DND-41 (cell line): ENCODE results near the gene GALM.
"Not testable (repeated sequence)": the region's sequence is repeated elsewhere in the genome, so short reads cannot be mapped to it uniquely, and the experiment has no call there.

Source experiments
- ATAC-seq: fragments of 200-7000 bp; cut with Tn5 transposase; 3 replicates; pipeline ENCODE4 v1.9.1; 2021; ENCODE audit warnings: low read depth; ENCODE audit not compliant: insufficient read depth
- DNase-seq: peaks from one replicate; pipeline ENCODE4 v3.0.0-alpha.2; 2020
- H2AFZ ChIP-seq: 2 replicates; pipeline ENCODE4 v1.6.0; 2012; ENCODE audit warnings: low read depth, low read length
- H3K27ac ChIP-seq: 2 replicates; pipeline ENCODE4 v1.5.1; 2012; ENCODE audit warnings: low read length, inconsistent platforms
- H3K27me3 ChIP-seq: fragments of 200-600 bp; sonication (generic); 2 replicates; pipeline ENCODE4 v1.6.0; 2012; ENCODE audit warnings: low read length, mild to moderate bottlenecking, inconsistent platforms; ENCODE audit not compliant: insufficient read depth, poor library complexity
- H3K36me3 ChIP-seq: 2 replicates; pipeline ENCODE4 v1.5.1; 2012; ENCODE audit warnings: low read length, inconsistent platforms; ENCODE audit not compliant: insufficient read depth
- H3K4me1 ChIP-seq: 2 replicates; pipeline ENCODE4 v1.5.1; 2012; ENCODE audit warnings: mild to moderate bottlenecking, low read length; ENCODE audit not compliant: insufficient read depth
- H3K4me2 ChIP-seq: 2 replicates; pipeline ENCODE4 v1.6.0; 2012; ENCODE audit warnings: mild to moderate bottlenecking, moderate library complexity, low read length, inconsistent platforms; ENCODE audit not compliant: insufficient read depth
- H3K4me3 ChIP-seq, 2 experiments: fragments of 200-600 bp in 1 of 2; shearing (Covaris generic) in 1 of 2; 2 replicates each; pipeline ENCODE4 v1.5.1; 2012 to 2016; ENCODE audit warnings: inconsistent platforms in 2 of 2, low read length in 2 of 2, mild to moderate bottlenecking in 2 of 2, low read depth in 1 of 2, moderate library complexity in 1 of 2
- H3K79me2 ChIP-seq: 2 replicates; pipeline ENCODE4 v1.6.0; 2012; ENCODE audit warnings: low read length, inconsistent platforms; ENCODE audit not compliant: insufficient read depth
- H3K9ac ChIP-seq: 2 replicates; pipeline ENCODE4 v1.6.0; 2012; ENCODE audit warnings: low read depth, mild to moderate bottlenecking, inconsistent platforms, low read length, moderate library complexity
- H3K9me3 ChIP-seq: 2 replicates; pipeline ENCODE4 v1.5.1; 2012; ENCODE audit warnings: low read length, moderate library complexity, mild to moderate bottlenecking, inconsistent platforms; ENCODE audit not compliant: insufficient read depth, severe bottlenecking
- H4K20me1 ChIP-seq: 2 replicates; pipeline ENCODE4 v1.6.0; 2012; ENCODE audit warnings: low read length; ENCODE audit not compliant: insufficient read depth
- CTCF ChIP-seq: IDR thresholded peaks from 2 replicates; pipeline ENCODE4 v1.5.1; 2012; ENCODE audit warnings: borderline replicate concordance, low read length, moderate library complexity, mild to moderate bottlenecking; ENCODE audit not compliant: poor library complexity, severe bottlenecking; ENCODE audit errors: extremely low read depth
- EZH2 ChIP-seq: IDR thresholded peaks from 3 replicates; pipeline ENCODE4 v1.6.1; 2012; ENCODE audit warnings: borderline replicate concordance, low read depth, mild to moderate bottlenecking, moderate library complexity, low read length, inconsistent platforms; ENCODE audit not compliant: severe bottlenecking

The GALM gene

DNA sequence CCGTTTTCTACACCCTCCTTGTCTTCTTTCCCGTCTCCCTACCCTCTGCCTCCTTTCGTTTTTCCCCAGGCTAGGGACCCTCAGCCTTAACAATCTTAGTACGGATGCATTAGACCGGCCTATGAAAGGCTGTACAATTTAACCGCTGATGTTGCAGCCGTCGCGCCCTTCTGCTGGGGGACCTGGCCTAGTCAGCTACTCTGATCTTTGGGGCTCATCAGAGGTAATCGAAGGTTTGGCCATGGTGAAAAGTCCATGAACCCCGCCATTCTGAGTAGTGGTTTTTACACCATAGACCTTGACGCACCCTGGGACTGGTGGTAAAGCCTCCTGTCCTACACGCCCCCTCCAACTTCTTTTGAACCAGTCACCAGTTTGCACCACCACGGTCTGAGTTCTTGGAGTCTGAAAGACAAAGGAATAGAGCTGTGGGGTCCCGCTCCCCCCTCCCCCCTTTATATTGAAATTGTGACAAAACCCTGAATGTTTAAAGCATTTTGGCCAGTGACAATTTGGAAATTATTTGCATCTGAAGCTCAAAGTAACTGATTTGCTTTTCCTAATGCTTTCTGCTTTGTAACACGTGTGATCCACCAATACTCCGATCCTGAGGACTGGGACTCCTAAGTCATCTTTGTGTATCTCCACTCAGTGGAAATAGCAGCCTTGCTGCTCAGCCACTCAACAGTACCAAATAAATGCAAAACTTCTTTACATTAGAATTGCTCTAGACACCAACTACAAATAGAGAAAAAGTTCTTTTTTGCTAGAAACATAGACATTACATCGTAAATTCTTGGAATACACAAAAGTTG lies 85.9 kb downstream of the GALM start:
- ATAC-seq = peak; percentile 32

GRCh38 chr2:38754049-38754448 lies 88.1 kb downstream of the GALM start:
- Histone ChIP-seq H4K20me1 (peaks cover 13% of the 10 kb centered on the region), H2AFZ (peak overlapping the region; percentile 72), H3K4me2 (peak overlapping the region; percentile 64), H3K27me3 (no peaks in the 10 kb centered on the region), H3K36me3 (peaks cover 16% of the 10 kb centered on the region), H3K9me3 (no peaks in the 10 kb centered on the region), H3K4me1 (peaks cover 29% of the 10 kb centered on the region), H3K4me3 (peak overlapping the region in 1 of 2 experiments; percentile 47; a peak in 1 of 4 replicates), H3K79me2 (peaks cover 28% of the 10 kb centered on the region), H3K9ac (peak overlapping the region; percentile 51), H3K27ac (peak overlapping the region; percentile 62)
- no peak for TF ChIP-seq EZH2
- TF ChIP-seq CTCF = no peak
- no peak for ATAC-seq
- no peak for DNase-seq

More for the DNA sequence above, 85.9 kb downstream of the GALM start:
- peak overlapping the region; percentile 25 to 64; a peak in 3 of 4 replicates for H3K4me3 ChIP-seq
- peak overlapping the region; percentile 89 for H3K27ac ChIP-seq
- peaks cover 50% of the 10 kb centered on the region for H3K79me2 ChIP-seq
- peaks cover 35% of the 10 kb centered on the region for H4K20me1 ChIP-seq
- H3K4me1 ChIP-seq = peaks cover 51% of the 10 kb centered on the region
- H3K36me3 ChIP-seq = peaks cover 38% of the 10 kb centered on the region
- peak overlapping the region; percentile 76 for H3K9ac ChIP-seq
- no peaks in the 10 kb centered on the region for H3K9me3 ChIP-seq
- peak overlapping the region; percentile 81 for H3K4me2 ChIP-seq
- H3K27me3 ChIP-seq = no peaks in the 10 kb centered on the region
- no peak for DNase-seq
- H2AFZ ChIP-seq = peak overlapping the region; percentile 95
- TF ChIP-seq EZH2 (no peak), CTCF (no peak)

DNA sequence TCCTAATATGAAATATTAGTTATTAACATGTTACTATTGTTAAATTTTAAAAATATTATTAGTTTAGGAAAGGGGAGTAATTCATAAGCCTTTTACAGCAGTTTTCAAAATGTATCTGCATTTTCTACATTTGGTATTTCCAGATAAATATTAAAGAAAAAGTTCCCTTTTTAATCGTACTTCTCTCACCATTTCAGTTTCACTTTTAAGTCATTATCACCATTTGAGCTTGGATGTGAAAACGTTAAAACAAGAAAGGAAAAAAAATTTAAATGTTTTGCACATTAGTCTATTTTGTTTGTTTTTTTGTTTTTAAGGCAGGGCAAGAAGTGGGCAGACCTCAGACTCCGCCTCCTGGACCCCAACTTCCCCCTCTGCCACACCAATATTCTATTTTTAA lies 88.6 kb downstream of the GALM start:
- no peak for TF ChIP-seq EZH2
- no peak for TF ChIP-seq CTCF
- peak overlapping the region; percentile 64 for H3K4me2 ChIP-seq
- H3K36me3 ChIP-seq = peaks cover 11% of the 10 kb centered on the region
- peak overlapping the region; percentile 51 for H3K9ac ChIP-seq
- peak overlapping the region; percentile 4 to 47; a peak in 2 of 4 replicates for H3K4me3 ChIP-seq
- H3K27ac ChIP-seq = peak overlapping the region; percentile 62
- H2AFZ ChIP-seq = peak overlapping the region; percentile 72
- H3K79me2 ChIP-seq = peaks cover 23% of the 10 kb centered on the region
- DNase-seq = no peak
- H3K4me1 ChIP-seq = peaks cover 24% of the 10 kb centered on the region
- no peak for ATAC-seq
- no peaks in the 10 kb centered on the region for H3K9me3 ChIP-seq
- no peaks in the 10 kb centered on the region for H3K27me3 ChIP-seq
- H4K20me1 ChIP-seq = peaks cover 8% of the 10 kb centered on the region

GRCh38 chr2:38755891-38756290 lies 90.0 kb downstream of the GALM start:
- H3K4me3 ChIP-seq, H3K27ac ChIP-seq, DNase-seq, H3K9me3 ChIP-seq, H3K4me2 ChIP-seq, H3K79me2 ChIP-seq, H4K20me1 ChIP-seq, H2AFZ ChIP-seq, H3K27me3 ChIP-seq, ATAC-seq, H3K36me3 ChIP-seq, H3K9ac ChIP-seq: not testable (repeated sequence)
- H3K4me1 ChIP-seq = peaks cover 20% of the 10 kb centered on the region
